KMS-11 (cell line): ENCODE data around the gene RFX1.

Experiments
- H2AFZ ChIP-seq: fragments of 200-600 bp; sonication (generic); 2 replicates; pipeline ENCODE4 v1.6.1; 2016; ENCODE audit warnings: antibody characterized with exemption, mixed run types, low read depth
- H3K27ac ChIP-seq: fragments of 200-600 bp; sonication (generic); 2 replicates; pipeline ENCODE4 v1.6.1; 2016; ENCODE audit warnings: mild to moderate bottlenecking, mixed run types
- H3K27me3 ChIP-seq: fragments of 200-600 bp; sonication (generic); 2 replicates; pipeline ENCODE4 v1.6.1; 2017; ENCODE audit warnings: mild to moderate bottlenecking, low read depth, mixed run types, moderate library complexity; ENCODE audit not compliant: insufficient read depth
- H3K36me3 ChIP-seq: fragments of 200-600 bp; sonication (generic); 2 replicates; pipeline ENCODE4 v1.6.1; 2017; ENCODE audit warnings: mild to moderate bottlenecking, mixed run types; ENCODE audit not compliant: insufficient read depth
- H3K4me1 ChIP-seq: fragments of 200-600 bp; sonication (generic); 2 replicates; pipeline ENCODE4 v1.6.1; 2016; ENCODE audit warnings: mild to moderate bottlenecking, low read depth, mixed run types; ENCODE audit not compliant: poor library complexity, severe bottlenecking
- H3K4me2 ChIP-seq: fragments of 200-600 bp; sonication (generic); 2 replicates; pipeline ENCODE4 v1.7.0; 2016; ENCODE audit warnings: mild to moderate bottlenecking, mixed run types
- H3K4me3 ChIP-seq: fragments of 200-600 bp; sonication (generic); IDR thresholded peaks from 2 replicates; pipeline ENCODE4 v1.6.1; 2017; ENCODE audit warnings: low read depth, low read length, mixed read lengths; ENCODE audit not compliant: insufficient read depth
- H3K79me2 ChIP-seq: fragments of 200-600 bp; sonication (generic); 2 replicates; pipeline ENCODE4 v1.6.1; 2016; ENCODE audit warnings: low read depth, mixed run types; ENCODE audit not compliant: insufficient read depth
- H3K9ac ChIP-seq: fragments of 200-600 bp; sonication (generic); 2 replicates; pipeline ENCODE4 v1.6.1; 2016; ENCODE audit warnings: mild to moderate bottlenecking, mixed run types
- H4K20me1 ChIP-seq: fragments of 200-600 bp; sonication (generic); 2 replicates; pipeline ENCODE4 v1.6.1; 2016; ENCODE audit warnings: mild to moderate bottlenecking, mixed run types; ENCODE audit not compliant: insufficient read depth
- TF ChIP-seq, protein P1 (sequence below): fragments of 200-600 bp; sonication (generic); conservative IDR thresholded peaks from 2 replicates; pipeline ENCODE4 v1.6.1; 2017; ENCODE audit warnings: low read depth, mild to moderate bottlenecking, antibody characterized with exemption, low read length, moderate library complexity, mixed read lengths

RFX1 gene

DNA sequence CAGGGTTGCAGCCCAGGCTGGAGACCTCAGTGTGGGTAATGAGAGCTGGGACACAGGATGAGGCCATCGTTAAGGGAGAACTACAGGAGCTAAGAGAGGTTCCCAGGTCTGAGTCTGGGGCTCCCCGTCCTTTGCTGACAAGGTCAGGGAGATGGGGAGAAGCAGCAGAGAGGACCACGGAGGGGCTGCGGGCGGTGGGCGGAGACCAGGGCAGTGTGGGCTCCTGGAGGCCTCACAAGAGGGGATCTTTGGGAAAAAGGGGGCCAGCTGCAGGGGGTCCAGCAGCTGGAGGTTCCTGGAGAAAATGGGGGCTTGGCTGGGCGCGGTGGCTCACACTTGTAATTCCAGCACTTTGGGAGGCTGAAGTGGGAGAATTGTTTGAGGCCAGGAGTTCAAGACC, 16.0 kb downstream of the RFX1 start:
- H2AFZ ChIP-seq = no peak overlapping the region
- TF ChIP-seq, protein P1, sequence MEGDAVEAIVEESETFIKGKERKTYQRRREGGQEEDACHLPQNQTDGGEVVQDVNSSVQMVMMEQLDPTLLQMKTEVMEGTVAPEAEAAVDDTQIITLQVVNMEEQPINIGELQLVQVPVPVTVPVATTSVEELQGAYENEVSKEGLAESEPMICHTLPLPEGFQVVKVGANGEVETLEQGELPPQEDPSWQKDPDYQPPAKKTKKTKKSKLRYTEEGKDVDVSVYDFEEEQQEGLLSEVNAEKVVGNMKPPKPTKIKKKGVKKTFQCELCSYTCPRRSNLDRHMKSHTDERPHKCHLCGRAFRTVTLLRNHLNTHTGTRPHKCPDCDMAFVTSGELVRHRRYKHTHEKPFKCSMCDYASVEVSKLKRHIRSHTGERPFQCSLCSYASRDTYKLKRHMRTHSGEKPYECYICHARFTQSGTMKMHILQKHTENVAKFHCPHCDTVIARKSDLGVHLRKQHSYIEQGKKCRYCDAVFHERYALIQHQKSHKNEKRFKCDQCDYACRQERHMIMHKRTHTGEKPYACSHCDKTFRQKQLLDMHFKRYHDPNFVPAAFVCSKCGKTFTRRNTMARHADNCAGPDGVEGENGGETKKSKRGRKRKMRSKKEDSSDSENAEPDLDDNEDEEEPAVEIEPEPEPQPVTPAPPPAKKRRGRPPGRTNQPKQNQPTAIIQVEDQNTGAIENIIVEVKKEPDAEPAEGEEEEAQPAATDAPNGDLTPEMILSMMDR = no peak
- no peaks in the 10 kb centered on the region for H4K20me1 ChIP-seq
- H3K27me3 ChIP-seq = no peaks in the 10 kb centered on the region
- no peaks in the 10 kb centered on the region for H3K79me2 ChIP-seq
- H3K4me1 ChIP-seq = peaks cover 17% of the 10 kb centered on the region
- no peak overlapping the region for H3K9ac ChIP-seq
- no peak overlapping the region for H3K4me2 ChIP-seq
- H3K27ac ChIP-seq = no peak overlapping the region
- no peaks in the 10 kb centered on the region for H3K36me3 ChIP-seq
- no peak overlapping the region for H3K4me3 ChIP-seq

GRCh38 chr19:13989487-13989886, 16.6 kb downstream of the RFX1 start:
- TF ChIP-seq, protein P1 = no peak
- H3K79me2 ChIP-seq = no peaks in the 10 kb centered on the region
- H4K20me1 ChIP-seq = no peaks in the 10 kb centered on the region
- no peaks in the 10 kb centered on the region for H3K27me3 ChIP-seq
- no peak overlapping the region for H3K9ac ChIP-seq
- peaks cover 17% of the 10 kb centered on the region for H3K4me1 ChIP-seq
- H3K4me2 ChIP-seq = no peak overlapping the region
- no peaks in the 10 kb centered on the region for H3K36me3 ChIP-seq
- H3K4me3 ChIP-seq = no peak overlapping the region
- no peak overlapping the region for H3K27ac ChIP-seq
- H2AFZ ChIP-seq = no peak overlapping the region

DNA sequence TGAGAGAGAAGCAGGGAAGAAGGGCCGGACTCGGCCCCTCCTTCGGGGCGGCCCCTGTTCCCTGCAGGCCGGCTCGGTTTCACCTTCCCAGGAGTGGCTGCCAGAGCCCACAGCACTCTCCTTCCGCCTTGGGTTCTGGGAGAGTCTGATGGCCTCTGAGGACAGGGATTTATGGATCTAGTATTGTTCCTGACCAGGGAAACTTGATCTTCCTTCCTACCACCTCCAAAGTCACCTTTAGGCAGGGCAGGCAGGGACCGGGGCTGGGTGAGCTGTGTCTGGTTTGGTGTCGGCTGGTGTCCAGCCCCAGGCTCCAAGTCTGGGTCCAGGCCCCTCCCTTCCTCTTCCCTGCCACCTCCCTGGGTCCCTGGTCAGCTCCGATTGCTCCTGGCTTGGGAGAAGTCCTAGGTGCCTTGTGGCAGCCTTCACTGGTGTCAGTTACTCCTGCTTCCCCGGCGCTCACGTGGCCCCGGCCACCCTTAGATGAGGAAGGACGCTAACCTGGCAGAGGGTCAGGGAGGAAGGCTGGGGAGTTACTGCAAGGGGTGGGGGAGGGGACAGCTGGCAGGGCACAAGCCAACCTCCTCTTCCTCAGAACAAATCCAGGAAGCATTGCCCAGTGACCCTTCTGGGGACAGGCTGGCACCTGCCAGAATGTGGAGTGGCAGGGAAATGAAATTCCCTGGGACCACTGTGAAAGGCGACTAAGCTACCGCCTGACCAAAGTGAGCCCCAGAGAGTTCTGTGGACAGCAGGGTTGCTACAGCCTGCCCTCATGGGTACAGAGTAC, 18.8 kb downstream of the RFX1 start:
- H3K4me1 ChIP-seq = peaks cover 17% of the 10 kb centered on the region
- no peaks in the 10 kb centered on the region for H4K20me1 ChIP-seq
- no peaks in the 10 kb centered on the region for H3K79me2 ChIP-seq
- TF ChIP-seq, protein P1 = no peak
- H3K9ac ChIP-seq = peak overlapping the region; percentile 35; the same call in 1 of the 2 replicates
- no peaks in the 10 kb centered on the region for H3K36me3 ChIP-seq
- peak overlapping the region; percentile 42; the same call in 1 of the 2 replicates for H2AFZ ChIP-seq
- peak overlapping the region; percentile 57; the same call in 1 of the 2 replicates for H3K27ac ChIP-seq
- no peak overlapping the region for H3K4me3 ChIP-seq
- no peaks in the 10 kb centered on the region for H3K27me3 ChIP-seq
- peak overlapping the region; percentile 67 for H3K4me2 ChIP-seq

DNA sequence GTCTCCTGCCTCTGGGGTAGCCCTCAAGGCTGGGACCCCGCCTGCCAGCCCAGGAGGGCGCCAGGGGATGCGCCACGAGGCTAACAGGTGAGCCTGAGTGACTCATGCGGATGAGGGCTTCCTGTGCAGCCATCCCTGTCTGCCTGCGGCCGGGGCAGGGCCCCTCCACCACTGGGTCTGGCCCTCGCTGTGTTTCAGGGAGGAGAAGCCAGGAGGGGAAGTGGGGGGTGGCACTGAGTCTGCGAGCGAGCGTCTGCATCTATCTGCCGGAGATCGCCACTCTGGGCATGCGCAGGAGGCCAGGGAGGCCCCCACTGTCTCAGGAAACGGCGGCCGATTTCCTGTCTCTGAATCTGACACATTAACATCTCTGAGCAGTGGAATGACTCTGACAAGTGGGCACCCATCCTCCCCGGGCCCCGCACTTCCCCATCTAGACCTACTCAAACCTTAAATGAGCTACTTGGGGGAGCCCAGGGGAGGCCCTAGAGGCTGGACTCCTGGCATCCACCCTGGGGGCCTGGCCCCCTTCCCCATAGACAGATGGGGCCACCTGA, 19.7 kb downstream of the RFX1 start:
- Histone ChIP-seq H3K27me3 (no peaks in the 10 kb centered on the region), H2AFZ (peak overlapping the region; percentile 42; the same call in 1 of the 2 replicates), H3K4me1 (peaks cover 17% of the 10 kb centered on the region), H3K36me3 (no peaks in the 10 kb centered on the region), H3K27ac (peak overlapping the region; percentile 57), H3K4me3 (no peak overlapping the region), H3K4me2 (peak overlapping the region; percentile 67), H3K79me2 (no peaks in the 10 kb centered on the region), H3K9ac (peak overlapping the region; percentile 35; the same call in 1 of the 2 replicates), H4K20me1 (no peaks in the 10 kb centered on the region)
- TF ChIP-seq, protein P1 = no peak
